HepG2 (cell line): ENCODE measurements around the gene EIF5A. TPM values are rescaled to one million over a fixed set of nuclear protein-coding genes. Genes with fewer than 3 reads are reported as not detected.
A peak's percentile ranks its signal among the peaks of the same experiment; 100 is the strongest.

Source experiments
- BORCS8-MEF2B ChIP-seq: sonication (generic); formaldehyde crosslinking; IDR thresholded peaks from 2 replicates; pipeline ENCODE4 v1.8.0; 2022; ENCODE audit warnings: mild to moderate bottlenecking, missing genetic modification reagents
- BRCA1 ChIP-seq: sonication (generic); formaldehyde crosslinking; IDR thresholded peaks from 2 replicates; pipeline ENCODE4 v1.4.0; 2020; ENCODE audit warnings: missing genetic modification reagents
- CHCHD3 ChIP-seq: sonication (generic); formaldehyde crosslinking; IDR thresholded peaks from 2 replicates; pipeline ENCODE4 v1.8.0; 2022; ENCODE audit warnings: mild to moderate bottlenecking, missing genetic modification reagents, moderate library complexity
- FOXA3 ChIP-seq: IDR thresholded peaks from 2 replicates; pipeline ENCODE4 v1.6.1; 2016; ENCODE audit warnings: missing genetic modification reagents, missing compliant biosample characterization
- GPBP1L1 ChIP-seq: sonication (generic); formaldehyde crosslinking; IDR thresholded peaks from 2 replicates; pipeline ENCODE4 v1.5.0; 2020; ENCODE audit warnings: mild to moderate bottlenecking, missing genetic modification reagents
- HMG20A ChIP-seq: IDR thresholded peaks from 2 replicates; pipeline ENCODE4 v1.6.1; 2016; ENCODE audit warnings: borderline replicate concordance
- HOXA5 ChIP-seq: sonication (generic); formaldehyde crosslinking; IDR thresholded peaks from 2 replicates; pipeline ENCODE4 v1.4.0; 2020; ENCODE audit warnings: missing genetic modification reagents
- KIAA2018 ChIP-seq: sonication (generic); formaldehyde crosslinking; IDR thresholded peaks from 2 replicates; pipeline ENCODE4 v1.5.0; 2020; ENCODE audit warnings: mild to moderate bottlenecking, missing genetic modification reagents, borderline replicate concordance
- MIXL1 ChIP-seq: IDR thresholded peaks from 2 replicates; pipeline ENCODE4 v1.6.1; 2016
- NR3C1 ChIP-seq: sonication (generic); formaldehyde crosslinking; IDR thresholded peaks from 2 replicates; pipeline ENCODE4 v1.4.0; 2020; ENCODE audit warnings: missing genetic modification reagents
- PCBP2 ChIP-seq: fragments of 200-400 bp; formaldehyde crosslinking; optimal IDR thresholded peaks from 2 replicates; pipeline ENCODE3; 2018; ENCODE audit warnings: low read length, low read depth; ENCODE audit not compliant: poor library complexity, severe bottlenecking
- POLR2A ChIP-seq, 2 experiments: IDR thresholded peaks; 2 replicates each; pipeline ENCODE4 v1.6.1; 2011; ENCODE audit warnings: low read depth in 2 of 2, low read length in 2 of 2, mild to moderate bottlenecking in 1 of 2, moderate library complexity in 1 of 2; ENCODE audit not compliant: insufficient read depth in 1 of 2
- PRMT3 ChIP-seq: sonication (generic); formaldehyde crosslinking; IDR thresholded peaks from 2 replicates; pipeline ENCODE4 v1.8.1; 2022; ENCODE audit warnings: low read depth, mild to moderate bottlenecking, moderate library complexity, missing genetic modification reagents, borderline replicate concordance
- TRIM24 ChIP-seq: sonication (generic); formaldehyde crosslinking; IDR thresholded peaks from 2 replicates; pipeline ENCODE4 v1.8.0; 2022; ENCODE audit warnings: mild to moderate bottlenecking, missing genetic modification reagents
- ZKSCAN8 ChIP-seq: IDR thresholded peaks from 2 replicates; pipeline ENCODE4 v1.6.1; 2016; ENCODE audit warnings: borderline replicate concordance, missing genetic modification reagents, missing compliant biosample characterization
- ZNF512B ChIP-seq: sonication (generic); formaldehyde crosslinking; IDR thresholded peaks from 2 replicates; pipeline ENCODE4 v1.5.1; 2020; ENCODE audit warnings: missing genetic modification reagents, mild to moderate bottlenecking, borderline replicate concordance
- ZNF614 ChIP-seq: IDR thresholded peaks from 2 replicates; pipeline ENCODE4 v1.6.1; 2018; ENCODE audit warnings: missing biosample characterization, missing genetic modification reagents, inconsistent platforms, borderline replicate concordance
- polyA plus RNA-seq, 8 experiments: library from polyadenylated mRNA; depleted of rRNA in 3 of 8; stranded (reverse) in 7 of 8; unstranded in 1 of 8; fragments of >200 nt; fragmentation: Illumina TruSeq in 4 of 8; extraction: Trizol in 4 of 8; gene quantifications; 2 replicates each; pipeline versions ENCODE4 v1.2.1 to v1.2.3, GENCODE V29; 2011 to 2016; ENCODE audit warnings: low read depth in 4 of 8, missing spikeins in 1 of 8, mixed read lengths in 1 of 8; ENCODE audit not compliant: insufficient read depth in 1 of 8
- total RNA-seq, 5 experiments: library from RNA; depleted of rRNA; stranded (reverse); fragments of >200 nt; fragmentation: Illumina TruSeq; extraction: Trizol; gene quantifications; 2 replicates each; pipeline ENCODE4 v1.2.3, GENCODE V29; 2016; ENCODE audit warnings: low read depth in 1 of 5

Gene EIF5A
- total and polyA plus RNA-seq, 2 of the 13 experiments (the other 11 are each of a cell fraction or from before 2014, with no cell fraction given), result 319 to 337 TPM

GRCh38 chr17:7307686-7308624 lies 527 bp downstream of the EIF5A start (continued):
- TF ChIP-seq KIAA2018 (CRISPR knock-in tag), result no peak
- TF ChIP-seq ZKSCAN8 (CRISPR knock-in tag), result no peak
- TF ChIP-seq MIXL1 (CRISPR knock-in tag), result no peak
- TF ChIP-seq TRIM24 (CRISPR knock-in tag), result no peak
- no peak for TF ChIP-seq NR3C1 (CRISPR knock-in tag)
- no peak for TF ChIP-seq FOXA3 (CRISPR knock-in tag)
- peak; percentile 44; the same call in 1 of the 2 replicates for TF ChIP-seq CHCHD3
- TF ChIP-seq PCBP2, result no peak
- TF ChIP-seq BORCS8-MEF2B (CRISPR knock-in tag), result peak; percentile 30; the same call in 1 of the 2 replicates
- TF ChIP-seq ZNF614 (CRISPR knock-in tag), result no peak
- no peak for TF ChIP-seq ZNF512B (CRISPR knock-in tag)
- no peak for TF ChIP-seq HOXA5 (CRISPR knock-in tag)
- no peak for TF ChIP-seq HMG20A (CRISPR knock-in tag)
- TF ChIP-seq PRMT3 (CRISPR knock-in tag), result no peak
- peak in 1 of 2 experiments; percentile 61; a peak in 2 of 4 replicates for TF ChIP-seq POLR2A (IDR thresholded peaks at IDR 0.05; ENCODE audit: insufficient read depth in 1 of 2, low read depth in 2 of 2, low read length in 2 of 2)
- no peak for TF ChIP-seq GPBP1L1
- no peak for TF ChIP-seq BRCA1 (CRISPR knock-in tag)
